HuH-7 (cell line): ENCODE measurements around the gene SLC41A3.

ENCODE experiments used
- DNase-seq: peaks from one replicate; pipeline ENCODE4 v3.0.0; 2011; ENCODE audit warnings: low spot score

SLC41A3 gene

DNA sequence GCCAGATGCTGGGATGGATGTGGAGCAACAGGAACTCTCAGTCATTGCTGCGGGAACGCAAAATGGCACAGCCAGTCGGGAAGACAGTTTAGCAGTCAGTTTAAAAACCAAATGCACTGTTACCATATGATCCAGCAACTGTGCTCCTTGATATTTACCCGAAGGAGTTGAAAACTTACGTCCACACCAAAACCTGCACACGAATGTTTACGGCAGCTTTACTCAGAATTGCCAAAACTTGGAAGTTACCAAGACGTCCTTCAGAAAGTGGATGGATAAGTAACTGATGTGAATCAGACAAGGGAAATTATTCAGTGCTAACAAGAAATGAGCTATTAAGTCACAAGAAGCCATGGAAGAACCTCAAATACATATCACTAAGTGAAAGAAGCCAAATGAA is 36.1 kb upstream of the SLC41A3 start:
- no peak for DNase-seq

DNA sequence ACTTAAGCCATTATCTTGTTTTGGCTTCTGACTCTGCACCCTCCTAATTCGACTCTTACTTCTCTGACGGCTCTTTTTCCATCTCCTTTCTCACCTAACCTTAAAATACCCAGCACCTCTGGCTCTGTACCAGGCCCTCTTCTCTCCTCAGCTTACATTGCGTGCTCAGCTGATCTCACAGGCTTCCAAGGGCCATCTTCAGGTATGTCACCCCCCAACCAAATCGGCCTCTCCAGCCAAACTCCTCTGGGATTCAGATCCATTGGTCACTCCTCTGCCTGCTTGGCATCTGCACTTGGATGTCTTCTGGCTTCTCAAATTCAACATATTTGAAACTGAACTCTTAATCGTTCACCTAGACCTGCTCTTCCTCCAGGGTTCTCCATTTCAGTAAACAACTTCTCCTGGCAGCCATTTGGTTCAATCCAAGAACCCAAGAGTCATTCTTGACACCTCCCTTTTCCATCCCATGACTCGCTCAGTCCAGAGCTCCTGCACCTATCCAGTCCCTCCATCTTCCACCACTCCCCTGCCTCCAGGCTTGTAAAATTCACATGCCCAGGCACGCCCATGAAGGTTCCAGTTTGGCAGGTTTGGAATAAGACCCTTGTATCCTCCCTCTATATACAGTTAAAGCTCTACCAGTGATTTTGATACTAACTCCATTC is 35.2 kb upstream of the SLC41A3 start:
- no peak for DNase-seq

DNA sequence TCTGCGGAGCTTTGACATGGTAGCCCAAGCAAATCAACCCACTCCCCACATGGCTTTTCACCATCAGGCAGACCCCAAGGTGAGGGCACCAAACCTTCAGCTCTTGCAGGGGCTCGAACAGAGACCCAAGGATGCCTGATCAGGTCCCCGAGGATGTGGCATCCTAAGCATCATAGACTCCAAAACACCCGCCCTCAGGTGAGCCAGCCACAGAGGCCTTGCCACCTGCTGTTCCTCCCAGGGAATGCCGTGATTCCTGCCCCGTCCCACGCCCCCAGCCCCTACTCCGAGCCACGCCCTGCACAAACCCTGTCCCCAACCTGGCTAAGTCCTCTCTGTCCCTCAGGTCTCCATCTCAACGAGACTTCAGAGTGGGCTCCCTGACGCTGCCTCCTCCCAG is 34.7 kb upstream of the SLC41A3 start:
- DNase-seq, result no peak

DNA sequence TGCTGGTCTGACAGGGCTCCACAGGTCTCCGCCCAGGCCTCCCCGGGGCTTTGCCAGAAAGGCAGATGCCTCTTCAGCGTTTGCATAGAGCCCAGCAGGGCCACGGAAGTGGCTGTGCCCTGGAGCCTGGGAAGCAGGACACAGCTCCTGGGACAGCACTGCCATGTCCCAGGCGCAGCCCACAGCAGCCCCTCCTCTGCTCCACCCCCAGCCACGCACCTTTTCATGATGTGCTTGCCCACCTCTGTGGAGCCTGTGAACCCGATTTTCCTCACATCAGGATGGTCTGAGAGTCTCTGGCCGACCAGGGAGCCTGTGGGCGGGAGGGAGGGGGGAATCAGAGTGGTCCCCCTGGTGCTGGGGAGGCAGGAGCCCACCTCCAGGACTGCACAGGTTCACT is 33.9 kb upstream of the SLC41A3 start:
- no peak for DNase-seq

DNA sequence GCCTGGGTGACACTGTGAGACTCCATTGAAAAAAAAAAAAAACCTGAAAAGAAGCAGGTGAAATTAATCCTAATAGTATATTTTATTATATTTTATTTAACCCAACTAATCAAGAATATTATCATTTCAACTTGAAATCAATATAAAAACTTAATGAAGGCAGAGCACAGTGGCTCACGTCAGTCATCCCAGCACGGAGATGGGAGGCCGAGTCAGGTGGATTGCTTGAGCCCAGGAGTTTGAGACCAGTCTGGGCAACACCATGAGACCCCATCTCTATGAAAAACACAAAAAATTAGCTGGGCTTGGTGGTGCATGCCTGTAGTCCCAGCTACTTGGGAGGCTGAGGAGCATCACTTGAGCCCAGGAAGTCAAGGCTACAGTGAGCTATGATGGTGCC is 33.3 kb upstream of the SLC41A3 start:
- DNase-seq, result no peak

DNA sequence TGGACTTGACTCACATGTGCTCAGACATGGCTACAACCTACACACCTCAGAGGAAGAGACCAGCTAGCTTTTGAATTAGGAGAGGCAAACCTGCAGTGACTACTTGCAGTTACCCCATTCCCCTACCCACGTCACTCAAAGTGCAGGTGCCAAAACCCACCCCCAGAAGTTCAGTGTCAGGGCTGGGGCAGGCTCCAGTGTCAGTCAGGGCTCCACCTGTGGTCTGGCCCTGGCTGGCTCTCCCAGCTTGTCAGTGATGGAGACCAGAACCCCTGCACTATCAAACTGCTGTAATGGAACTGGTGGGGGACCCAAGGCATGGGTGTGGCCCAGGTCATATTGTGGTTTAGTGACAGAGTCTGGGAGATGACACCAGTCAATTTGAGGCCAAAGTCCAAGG is 32.6 kb upstream of the SLC41A3 start:
- no peak for DNase-seq

DNA sequence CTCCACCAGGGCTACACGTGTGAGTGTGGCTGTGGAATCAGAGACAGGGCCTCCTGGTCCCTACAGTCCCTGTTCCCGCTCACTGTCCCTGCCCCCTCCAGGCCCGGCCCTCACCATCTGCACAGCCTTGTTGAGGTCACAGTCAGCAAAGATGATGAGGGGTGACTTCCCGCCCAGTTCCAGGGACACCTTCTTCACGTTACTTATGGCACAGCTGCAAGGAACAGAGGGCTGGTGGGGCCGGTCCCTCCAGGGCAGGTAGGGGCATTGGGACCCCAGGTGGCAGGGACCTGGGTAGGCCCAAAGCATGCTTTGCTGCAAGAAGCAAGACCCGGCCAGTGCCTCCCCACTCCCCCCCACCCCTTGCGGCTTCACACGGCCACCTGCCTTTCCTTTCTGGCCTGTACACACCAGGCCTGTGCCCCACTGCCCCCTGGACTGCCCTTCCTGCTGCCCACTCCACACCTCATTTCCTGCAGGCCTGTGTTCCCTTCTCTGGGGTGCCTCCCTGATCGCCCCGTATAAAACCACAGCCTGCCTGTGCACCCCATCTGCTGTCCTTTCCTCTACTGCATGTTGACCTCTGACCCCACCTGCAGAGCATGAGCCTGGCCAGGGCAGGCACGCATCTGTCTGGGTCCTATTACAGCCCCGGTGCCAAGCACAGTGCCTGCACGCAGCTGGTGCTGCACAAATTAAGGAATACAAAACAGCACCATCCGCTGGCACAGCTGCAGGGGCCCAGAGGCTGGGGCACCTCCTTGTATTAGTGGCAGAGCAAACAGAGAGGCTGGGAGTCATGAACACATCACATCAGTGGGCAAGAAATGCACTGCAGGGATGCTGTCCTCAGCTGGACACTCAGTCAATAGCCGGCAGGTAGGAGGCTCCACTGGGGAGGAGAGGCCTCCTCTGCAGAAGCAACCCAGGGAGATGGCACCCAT is 30.8 kb upstream of the SLC41A3 start:
- no peak for DNase-seq

DNA sequence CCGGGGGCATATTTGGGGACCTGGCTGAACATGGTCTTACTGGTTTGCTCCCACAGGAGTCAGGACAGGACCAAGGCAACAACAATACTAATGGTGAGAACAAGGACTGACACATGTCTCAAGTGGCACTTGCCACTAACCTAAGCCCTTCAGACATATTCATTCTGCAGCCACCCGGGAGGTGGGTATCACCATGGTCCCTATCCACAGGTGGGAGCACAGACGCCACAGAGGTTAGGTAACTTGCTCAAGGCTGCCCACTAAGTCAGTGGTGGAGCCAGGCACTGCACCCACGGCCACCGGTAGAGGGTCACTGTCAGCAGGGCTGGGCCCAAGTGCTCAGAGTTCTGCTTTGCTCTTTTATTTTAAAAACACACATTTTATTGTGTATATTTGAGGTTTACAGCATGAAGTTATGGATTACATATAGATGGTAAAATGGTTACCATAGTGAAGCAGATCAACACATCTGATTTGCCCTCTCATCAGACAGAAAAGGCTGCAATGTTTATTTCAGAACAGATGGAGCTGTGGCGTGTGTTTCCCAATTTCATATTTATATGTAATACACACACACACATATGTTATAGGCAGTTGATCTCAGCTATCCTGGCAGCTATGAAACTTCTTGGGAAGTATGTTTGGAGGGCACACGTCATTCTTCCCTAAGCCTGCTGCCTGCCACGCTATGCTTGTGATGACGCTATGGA is 30.0 kb upstream of the SLC41A3 start:
- peak; percentile 64 for DNase-seq

DNA sequence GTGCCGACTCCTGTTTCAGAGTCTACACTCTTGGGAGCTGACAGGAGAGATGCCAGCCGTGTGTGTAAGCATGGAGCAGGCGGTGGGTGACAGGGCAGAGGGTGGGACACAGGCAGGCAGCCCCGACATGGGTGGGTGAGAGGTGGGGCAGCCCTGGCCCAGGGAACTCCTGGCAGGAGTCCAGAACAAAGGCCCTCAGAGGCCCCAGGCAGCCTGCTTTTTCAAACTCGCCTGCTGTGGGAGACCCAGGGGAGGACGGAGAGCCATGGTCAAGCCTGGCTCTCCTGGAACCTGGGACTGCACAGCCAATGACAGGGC is 29.3 kb upstream of the SLC41A3 start:
- no peak for DNase-seq

DNA sequence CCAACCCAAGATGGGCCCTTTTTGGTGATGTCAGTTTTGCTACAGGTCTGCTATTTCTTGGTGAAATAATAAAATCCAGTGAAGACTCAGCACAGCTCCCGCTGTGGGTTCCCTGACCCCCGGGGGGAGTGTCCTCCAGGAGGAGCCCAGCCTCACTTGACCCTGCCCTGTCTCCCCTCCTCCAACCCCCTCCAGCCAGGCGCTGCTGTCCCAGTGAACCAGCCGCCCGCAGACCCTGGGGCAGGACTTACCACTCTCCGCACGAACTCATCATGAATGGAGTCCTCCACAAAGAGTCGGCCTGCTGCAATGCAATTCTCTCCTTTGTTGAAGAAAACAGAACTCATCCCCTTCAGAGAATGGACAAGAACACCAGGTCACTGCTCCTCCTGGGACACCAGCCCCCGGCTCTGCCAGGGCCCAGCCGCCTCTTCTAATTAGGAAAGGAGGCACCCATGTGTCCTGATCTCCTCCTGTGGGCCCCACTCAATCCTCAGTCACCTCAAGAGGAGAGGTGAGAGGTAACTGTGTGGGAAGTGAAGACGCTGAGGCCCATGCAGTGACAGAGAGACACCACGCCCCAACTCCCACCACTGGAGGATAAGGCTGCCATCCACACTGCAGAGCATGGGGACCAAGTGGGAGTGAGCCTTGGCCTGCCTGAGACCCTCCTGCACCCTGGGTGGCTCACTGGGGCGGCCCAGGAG is 28.8 kb upstream of the SLC41A3 start:
- no peak for DNase-seq

DNA sequence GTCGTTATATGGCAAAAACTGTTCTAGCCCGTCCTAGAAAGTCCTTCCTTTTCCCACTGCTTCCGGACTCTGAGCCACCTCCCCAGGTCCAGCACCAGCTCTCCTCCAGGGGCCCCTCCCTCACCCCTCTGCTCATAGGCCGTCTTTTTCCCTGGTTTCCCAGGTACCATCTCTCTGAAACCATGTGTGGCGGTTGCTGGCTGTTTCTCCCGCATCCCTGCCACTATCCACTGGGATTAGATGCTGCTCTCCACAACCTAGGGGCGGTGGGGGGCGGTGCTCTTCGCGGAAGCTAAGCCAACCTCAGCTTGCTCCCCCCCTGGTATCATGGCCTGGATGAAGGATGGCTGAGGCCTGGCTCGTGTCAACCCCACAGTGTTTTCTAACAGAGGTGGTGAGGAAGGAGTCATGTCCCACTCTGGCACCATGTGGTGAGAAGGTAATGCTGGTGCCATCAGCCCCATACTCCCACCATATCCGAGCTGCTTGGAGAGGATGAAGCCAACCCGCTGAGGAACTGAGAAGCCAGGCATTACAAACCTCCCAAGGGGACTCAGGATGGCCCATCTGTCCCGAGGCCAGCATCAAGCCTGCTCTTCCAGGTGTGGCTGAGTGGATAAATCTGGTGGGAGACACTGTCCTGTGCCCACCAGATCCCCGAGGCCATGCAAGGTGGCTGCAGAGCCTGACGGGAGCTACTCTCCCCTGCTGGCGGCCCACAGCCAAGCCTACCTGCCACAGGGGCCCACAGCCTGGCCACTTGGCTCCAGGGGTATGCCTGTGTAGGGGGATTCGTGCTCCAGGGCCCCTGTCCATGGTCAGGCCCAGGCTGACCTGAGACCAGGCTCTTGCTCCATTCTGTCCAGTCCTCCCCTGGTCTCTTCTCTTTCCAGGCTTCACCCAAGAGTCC is 27.9 kb upstream of the SLC41A3 start:
- DNase-seq, result no peak

DNA sequence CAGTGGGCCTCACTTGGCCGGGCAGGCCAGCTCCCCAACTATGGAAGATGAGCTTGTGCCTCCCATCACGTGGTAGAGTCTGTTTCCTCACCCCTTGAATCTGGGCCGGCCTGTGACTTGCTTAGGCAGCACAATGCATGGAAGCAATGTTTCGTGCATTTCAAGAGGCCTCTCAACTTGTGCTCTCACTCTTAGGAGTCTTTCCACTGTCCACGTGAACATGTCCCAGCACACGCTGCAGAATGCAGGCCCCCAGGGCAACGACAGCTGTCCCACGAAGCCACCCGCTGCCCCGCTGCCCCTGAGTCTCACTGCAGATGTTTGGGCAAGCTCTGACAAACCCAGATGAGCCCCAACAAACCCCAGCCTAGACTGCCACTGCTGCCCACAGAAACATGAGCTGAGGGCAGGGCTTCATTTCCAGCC is 27.2 kb upstream of the SLC41A3 start:
- no peak for DNase-seq

DNA sequence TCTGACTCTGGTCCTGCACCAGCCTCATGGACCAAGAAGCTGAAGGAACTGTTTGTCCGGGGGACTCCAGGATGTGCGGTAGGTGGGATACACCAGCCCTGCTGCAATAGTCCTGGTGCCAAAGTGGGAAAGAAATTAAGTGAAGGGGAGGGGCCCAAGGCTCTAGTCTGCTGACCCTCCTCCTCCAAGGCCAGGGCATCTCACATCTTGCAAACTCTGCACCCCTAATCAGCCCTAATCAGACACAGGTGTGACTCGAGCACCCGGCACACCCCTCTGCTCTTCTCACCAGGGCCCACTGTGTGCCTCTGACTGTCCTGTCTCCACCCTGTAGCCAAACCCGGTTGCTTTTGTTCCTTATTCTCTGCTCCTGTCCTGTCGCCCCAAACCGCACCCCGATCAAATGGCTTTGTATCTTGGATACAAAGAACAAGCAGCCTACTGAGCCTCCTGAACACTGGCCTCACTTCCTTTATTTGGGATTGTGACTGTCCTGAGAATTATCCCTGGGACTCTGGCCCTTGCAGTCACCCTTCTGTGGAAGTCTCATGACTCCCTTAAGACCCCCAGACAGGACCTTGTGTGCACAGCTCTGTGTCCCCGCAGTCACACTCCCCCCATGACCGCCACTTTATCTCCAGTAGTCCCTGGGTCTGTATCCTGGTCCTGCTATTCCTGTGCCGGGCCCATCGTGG is 26.7 kb upstream of the SLC41A3 start:
- no peak for DNase-seq

DNA sequence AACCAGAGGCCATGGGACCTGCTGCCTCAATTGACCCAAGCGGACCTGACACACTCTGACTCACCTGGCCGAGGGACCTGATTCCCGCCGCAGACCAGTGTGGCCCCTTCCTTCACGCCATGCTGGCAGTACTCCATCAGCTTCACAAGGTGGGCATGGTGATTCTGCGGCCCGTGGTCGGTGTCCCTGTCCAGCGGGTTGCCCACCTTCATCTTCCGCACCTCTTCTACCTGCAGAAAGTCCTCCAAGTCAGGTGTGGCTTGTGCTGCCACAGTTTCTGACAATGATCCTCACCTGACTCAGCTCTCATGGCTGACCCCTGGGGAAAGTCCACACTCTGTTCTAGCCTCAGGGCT is 25.9 kb upstream of the SLC41A3 start:
- no peak for DNase-seq

DNA sequence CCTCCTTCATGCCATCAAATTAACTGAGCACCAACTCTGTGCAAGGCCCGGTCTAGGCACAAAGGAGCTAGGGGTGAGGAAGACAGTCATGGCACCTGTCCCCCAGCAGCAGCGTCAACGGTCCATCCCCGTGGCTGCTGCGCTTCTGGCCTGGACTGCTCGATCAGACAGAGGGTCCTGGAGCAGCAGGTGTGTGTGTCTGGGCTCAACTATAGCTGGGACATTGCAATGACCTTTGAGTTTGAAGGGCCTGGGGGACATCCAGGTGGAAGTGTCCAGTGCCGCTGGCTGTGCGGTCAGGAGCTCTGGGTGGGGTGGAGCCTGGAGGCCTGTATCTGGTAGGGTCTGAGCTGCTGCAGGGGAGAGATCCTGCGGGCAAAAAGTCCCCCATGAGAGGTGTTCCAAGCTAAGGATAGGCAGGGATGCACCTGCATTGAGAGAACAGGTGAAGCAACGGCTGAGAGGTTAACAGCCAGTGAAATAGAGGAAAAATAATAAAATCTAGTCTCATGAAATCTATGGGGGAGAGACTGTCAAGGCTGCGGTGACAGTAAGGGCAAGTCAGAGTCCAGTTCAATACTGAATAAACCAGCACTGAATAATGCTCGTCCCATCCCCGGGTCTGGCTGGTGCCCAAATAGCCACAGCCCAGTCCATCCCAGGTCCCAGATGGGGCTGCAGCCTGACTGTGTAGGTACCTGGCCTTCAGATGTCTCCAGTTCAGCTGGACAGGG is 25.4 kb upstream of the SLC41A3 start:
- no peak for DNase-seq

DNA sequence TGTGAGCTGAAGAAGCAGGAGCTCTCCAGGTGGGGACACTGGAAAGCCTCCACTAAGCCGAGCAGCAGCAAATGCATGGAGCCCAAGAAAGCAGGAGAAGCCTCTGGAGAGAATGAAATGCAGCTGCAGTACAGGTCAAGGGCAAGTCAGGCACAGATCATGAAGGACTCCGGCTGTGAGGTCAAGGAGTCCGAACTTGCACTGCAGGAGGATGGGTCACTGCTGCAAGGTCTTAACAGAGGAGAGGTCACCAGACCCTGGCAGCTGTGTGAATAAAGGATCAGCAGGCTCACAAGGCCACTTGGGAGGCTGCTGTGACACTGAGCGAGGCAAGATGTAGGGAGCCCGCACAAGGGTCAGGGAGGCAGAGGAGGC is 24.7 kb upstream of the SLC41A3 start:
- DNase-seq, result no peak

DNA sequence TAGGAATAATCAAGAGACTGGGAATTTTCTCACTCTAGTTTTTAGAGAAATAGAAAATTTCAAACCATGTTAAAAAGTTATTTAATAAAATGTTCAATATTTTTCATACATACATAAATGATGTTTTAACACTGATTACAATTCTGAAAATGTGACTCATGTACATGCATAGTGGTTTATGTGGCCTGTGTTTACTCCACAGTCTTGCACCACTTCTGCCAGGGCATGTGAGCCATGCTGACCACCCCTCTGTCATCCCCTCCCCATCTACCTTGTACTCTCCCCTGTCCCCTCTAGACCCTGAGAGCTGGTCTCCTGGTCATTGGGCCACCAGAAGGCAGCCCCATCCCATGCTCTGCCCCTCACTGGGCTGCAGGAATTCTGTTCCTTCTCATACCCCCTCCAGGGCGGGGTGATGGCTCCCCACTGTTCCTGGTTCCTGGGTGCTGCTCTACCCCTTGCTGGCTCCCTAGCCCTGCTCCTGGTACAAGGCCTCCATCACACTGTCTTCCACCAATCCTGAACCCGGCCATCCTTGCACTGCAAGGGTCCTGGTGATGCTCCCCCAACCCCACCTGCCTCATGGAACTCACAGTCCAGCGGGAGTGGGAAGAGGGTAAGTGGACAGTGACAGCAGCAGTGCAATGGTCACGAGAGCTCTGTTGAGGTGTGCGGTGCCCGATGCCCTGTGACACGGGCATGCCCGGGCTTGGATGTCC is 24.2 kb upstream of the SLC41A3 start:
- no peak for DNase-seq

DNA sequence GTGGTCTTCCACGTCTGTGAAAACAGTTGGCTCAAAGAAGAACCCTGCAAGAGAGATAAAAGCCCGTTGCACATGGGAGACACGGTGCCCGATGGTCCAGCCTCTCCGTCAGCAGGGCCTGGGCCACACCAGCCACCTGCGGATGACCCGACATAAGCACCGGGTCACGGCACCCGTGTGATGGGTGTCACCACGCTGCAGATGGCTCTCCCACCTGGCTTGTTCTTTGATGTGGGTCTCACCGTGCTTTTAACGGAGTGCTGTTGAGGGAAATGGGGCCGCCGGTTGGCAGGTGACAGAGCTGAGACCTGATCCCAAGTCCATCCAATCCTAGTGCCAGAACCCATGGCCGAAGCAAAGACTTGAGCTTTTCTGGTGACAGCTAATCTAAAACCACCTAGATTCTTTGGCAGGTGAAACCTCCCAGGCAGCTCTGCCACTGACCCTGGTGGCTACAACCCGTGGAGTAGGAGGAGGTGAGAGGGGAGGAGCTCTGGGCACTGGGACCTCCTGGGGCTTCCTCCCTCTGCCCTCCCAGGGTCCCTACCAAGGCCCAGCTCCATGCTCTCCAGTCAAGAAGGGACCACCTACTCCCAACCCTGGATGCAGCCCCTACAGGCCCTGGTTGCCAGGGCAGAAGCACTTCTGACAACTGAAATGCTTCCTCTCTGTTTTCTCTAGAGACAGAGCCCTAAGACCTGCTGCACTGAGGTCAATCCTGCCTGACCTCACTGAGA is 23.4 kb upstream of the SLC41A3 start:
- DNase-seq, result no peak
